ENCODE results near the gene FTSJ3. TPM values are rescaled to one million over a fixed set of nuclear protein-coding genes. Genes with fewer than 3 reads are reported as not detected.
A peak's percentile ranks its signal among the peaks of the same experiment; 100 is the strongest.

FTSJ3 gene
- total RNA-seq, 1 donor from 2014 or later, result 45.5 TPM

DNA sequence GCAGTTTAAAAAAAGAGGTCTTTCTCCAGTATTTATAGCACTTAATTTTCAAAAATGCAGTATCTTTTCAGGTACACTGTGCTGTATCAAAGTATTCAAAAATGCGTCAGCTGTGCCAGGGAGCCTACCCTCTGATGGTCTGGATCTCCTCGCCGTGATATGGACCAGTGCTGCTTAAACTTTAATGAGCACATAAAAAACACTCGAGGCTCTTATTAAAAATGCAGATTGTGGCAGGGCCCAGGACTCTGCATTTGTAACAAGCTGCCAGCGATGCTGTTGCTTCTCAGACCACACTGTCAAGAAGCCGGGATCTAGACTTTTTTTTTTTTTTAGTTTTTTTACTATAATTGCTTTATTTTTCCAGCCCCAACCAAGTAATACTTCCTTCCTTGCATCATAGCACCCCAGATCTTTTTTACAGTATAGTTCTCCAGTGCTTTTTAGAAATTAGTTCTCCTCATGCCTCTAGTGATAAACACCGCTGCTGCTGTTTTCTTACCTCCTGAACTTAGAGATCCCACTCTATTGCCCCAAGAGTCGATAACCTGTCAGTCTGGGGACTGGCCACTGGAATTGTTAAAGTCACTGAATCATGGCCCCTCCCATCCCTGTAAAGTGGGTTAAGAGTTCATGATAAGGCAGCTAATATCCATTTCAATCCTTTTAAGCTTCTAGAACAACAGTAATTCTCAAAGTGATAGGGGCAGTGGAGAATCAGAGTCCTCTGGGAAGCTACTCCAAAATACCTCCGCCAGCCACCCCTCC is 16.6 kb upstream of the FTSJ3 start:
- DNase-seq (ENCODE audit: low spot score), result peak; percentile 72

DNA sequence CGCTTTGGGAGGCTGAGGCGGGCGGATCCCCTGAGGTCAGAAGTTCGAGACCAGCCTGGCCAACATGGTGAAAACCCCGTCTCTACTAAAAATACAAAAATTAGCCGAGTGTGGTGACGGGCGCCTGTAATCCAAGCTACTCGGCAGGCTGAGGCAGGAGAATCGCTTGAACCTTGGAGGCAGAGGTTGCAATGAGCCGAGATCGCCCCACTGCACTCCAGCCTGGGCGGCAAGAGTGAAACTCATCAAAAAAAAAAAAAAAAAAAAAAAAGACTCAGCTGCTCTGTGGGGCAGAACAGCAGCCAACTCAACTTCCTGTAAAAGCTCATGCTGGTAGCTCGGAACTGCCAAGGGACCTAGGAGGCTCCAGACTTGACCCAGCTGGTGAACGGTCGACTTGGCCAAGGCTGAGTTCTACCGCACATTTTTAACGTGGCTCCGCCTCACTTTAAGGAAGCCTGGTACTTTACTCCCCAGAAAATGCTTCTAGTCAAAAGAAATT is 16.0 kb upstream of the FTSJ3 start:
- DNase-seq (ENCODE audit: low spot score), result peak; percentile 84

DNA sequence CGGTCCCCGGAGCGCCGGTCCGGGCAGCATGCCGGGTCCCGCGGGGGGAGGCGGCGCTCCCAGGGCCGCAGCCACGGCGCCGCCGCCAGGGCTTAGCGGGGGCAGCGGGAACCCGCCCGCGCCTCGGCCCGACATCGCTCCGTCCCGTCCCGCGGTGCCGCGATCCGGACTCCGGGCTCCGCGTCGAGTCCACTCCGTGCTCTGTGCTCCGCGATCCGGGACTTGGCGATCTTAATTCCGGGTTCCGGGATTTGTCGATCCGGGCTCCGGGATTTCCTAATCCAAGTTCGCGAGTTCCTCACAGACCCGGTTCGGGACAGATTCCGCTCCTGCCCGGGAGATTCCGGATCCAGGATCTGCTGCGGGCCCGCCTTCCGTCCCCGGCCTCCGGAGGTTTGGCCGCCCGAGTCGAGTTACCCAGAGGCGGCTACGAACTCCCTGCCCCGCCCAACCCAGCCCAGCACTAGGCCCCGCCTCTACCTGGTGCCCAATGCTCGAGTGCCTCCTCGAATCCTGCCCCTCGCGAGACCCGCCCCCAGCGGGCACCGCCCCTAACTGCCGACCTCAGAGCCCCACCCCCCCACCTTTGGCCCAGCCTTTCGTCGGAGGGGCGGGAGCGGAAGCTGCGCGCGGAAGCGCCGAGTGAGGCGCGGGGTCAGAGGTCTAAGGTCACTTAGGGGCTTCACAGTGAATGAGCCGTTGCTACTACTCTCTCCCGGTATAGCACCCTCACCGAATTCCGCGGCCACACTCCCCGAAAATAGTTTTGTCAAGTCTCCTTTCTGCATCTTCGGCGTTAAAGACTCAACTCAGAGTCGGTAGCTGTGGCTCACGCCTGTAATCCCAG is 15.3 kb upstream of the FTSJ3 start, which contains the start of gene SMARCD2:
TSS of gene SMARCD2 (minus strand) at position 146 of the 847 bp plus-strand sequence. CDS start at position 135, 11 bp downstream.
- DNase-seq (ENCODE audit: low spot score), result peak; percentile 99

DNA sequence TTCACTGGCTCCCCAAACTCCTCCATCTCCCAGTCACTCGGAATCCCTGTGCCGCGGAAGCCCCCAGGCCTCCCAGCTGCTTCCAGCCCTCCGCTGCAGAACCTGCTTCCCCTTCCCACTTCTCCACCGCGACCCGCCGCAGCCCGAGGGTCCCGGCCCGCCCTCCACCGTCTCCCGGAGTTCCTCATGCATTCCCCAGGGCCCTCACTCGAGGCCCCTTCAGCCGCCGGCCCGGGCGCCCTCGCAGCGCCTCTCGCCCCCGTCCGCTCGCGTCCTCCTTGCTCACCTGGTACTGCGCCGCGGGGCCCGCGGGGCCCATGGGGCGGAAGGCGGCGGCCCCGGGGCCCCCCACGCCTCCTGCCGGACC is 14.7 kb upstream of the FTSJ3 start:
- no peak for DNase-seq (ENCODE audit: low spot score)

DNA sequence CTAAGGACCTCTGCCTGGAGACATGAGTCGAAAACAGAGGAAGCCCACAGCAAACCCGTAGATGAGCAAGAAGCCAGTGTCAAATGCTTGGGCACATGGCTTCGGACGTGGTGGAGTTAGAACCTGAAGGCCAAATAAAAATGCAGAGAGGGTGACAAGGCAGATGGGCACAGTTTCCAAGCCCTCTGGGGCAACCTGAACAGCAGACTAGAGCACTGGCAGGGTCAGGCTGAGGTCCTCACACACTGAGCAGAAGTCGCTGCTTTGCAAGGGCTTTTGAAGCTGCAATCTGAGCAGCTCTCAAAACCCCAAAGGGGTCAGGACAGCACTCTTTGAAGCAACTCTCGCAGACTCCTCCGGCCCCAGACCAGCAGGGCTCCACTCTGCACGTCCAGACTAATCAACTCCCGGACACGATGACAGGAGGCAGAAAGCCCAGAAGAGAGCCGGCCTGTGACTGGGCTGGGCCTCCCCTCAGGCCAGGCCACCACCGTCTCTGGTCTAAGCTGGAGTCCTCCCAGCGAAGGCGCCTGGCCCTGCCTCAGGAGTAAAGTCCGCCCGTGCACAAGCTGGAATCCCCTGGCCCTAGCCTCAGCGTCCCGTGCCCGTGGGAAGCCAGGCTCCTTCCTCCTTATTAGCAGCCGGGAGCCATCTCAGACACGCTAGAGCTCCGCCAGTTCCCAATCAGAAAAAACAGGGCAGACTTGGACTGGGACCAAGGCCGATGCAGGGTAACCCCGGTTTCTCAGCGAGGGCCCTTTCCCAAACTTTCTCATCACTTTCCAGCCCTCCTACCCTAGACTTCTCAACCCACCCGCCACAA is 14.1 kb upstream of the FTSJ3 start:
- DNase-seq (ENCODE audit: low spot score), result peak; percentile 66

DNA sequence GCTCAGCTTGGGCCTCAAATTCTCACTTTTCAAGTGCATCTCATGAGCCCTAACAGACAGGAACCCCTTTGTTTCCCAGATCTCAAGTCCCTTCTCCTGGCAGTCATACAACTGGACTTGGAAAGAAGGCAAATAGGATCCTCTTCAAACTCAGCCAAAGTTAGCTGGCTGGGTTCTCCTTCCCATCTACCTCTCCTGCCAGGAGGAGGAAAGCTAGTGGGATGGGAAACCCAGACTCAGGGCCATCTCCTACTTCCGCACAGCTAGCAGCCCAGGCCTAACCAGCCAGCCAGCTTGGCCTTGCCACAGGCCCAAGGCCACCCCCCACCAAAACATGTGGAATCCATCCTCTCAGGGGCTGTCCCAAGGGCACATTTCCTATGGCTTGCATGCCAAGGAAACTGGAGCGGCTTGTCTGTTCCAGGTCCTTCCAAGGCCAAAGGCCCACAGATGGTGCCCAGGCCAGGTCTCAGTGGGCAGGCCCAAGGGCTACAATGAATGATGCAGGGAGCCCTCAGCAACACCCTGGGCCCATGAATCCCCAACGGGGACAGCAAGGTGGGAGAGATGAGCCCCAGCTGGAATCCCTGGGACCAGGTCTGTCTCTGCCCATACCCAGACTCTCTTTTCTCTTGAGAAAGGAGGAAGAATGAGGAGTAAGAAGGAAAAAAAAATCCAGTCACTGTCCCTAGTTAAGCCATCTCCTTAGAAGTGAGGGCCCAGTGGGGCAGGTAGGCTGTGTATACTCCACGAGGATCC is 13.3 kb upstream of the FTSJ3 start:
- DNase-seq (ENCODE audit: low spot score), result no peak

DNA sequence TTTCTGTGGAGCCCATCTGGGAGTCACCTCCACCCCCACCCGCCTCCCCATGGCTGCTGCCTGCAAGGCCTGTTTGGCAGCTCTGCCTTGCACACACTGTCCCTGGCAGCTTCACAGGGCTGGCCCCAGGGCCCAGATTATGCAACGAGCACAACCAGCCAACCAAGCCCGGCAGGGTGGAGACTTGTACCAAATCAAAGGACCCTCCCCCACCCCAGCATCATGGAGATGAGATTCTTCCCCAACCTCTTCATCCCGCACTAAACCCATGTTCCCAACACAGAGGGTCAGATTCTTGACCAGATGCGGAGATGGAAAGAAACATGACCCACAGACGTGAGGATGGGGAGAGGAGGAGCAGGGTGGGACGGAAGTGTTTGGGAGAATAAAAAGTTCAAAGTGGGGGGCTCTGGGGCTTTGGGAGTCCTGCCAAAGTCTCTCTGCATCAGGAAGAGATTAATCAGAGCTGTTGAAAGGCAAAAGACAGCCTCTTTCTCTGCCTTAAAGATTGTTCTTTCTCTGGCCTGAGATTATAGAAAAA is 11.2 kb upstream of the FTSJ3 start:
- DNase-seq (ENCODE audit: low spot score), result peak; percentile 97

DNA sequence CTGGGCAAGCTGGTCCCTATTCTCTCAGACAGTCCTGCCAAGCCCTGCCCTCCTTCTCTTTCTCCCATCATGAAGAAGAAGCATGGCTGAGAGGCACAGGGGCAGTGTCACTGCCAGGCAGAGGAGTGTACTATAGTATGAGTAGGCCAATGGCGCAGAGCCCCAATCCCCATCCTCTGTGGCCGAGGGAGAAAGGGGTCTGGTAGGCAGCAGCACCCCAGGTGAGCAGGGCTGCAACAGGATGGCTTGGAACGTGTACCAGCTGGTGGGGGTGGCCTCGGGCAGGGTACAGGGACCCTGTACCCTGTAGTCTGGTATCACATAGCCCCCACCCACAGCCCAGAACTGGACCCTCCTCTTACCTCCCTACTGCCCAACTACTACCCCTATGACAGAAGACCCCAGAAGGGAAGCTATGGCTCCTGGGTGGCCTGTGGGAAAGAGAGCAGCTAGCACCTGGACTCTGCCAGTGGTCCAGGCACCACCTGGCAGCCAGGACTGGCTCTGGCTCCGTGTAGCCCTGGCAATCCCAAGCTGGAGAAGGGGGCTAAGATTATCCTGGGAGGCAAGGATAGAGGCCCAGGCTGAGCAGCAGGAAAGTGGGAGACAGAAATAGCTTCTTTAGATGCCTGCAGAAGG is 10.6 kb upstream of the FTSJ3 start:
- no peak for DNase-seq (ENCODE audit: low spot score)

DNA sequence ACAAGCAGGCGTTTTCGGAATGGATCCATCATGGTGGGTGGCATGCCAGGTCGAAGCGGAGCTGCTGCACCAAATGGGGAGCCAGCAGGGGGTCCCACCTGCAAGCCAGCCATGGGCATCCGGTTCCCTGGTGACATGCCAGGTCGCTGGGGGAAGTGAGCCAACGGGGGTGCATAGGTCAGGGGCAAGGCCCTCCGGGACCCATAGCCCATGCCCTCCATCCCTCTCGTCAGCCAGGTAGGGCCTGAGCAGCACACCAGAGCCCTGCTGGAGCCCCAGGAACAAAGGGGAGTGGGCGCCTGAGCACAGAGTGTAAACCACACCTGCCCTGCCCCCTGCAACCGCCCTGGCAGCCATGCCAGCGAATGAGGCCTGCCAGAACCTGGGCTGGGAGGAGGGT is 10.0 kb upstream of the FTSJ3 start:
- no peak for DNase-seq (ENCODE audit: low spot score)

DNA sequence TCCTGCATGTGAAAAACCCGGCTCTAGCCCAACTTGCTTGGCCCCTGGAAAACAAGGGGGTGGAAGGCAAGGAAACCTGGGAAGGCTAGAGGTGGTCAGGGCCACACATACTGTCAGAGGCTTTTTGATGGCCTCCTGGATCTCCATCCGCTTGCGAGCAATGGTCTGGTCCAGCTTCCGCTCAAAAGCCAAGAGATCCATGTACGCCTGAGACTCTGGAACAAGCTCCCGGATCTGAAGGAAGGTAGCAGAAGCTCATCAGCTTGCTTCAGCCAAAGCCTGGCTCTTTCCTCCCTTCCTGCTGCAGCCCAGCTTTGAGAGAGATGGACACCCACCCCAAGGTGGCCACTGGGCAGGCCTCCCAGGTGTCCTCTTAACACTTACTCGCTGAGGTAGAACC is 9.3 kb upstream of the FTSJ3 start:
- DNase-seq (ENCODE audit: low spot score), result no peak

DNA sequence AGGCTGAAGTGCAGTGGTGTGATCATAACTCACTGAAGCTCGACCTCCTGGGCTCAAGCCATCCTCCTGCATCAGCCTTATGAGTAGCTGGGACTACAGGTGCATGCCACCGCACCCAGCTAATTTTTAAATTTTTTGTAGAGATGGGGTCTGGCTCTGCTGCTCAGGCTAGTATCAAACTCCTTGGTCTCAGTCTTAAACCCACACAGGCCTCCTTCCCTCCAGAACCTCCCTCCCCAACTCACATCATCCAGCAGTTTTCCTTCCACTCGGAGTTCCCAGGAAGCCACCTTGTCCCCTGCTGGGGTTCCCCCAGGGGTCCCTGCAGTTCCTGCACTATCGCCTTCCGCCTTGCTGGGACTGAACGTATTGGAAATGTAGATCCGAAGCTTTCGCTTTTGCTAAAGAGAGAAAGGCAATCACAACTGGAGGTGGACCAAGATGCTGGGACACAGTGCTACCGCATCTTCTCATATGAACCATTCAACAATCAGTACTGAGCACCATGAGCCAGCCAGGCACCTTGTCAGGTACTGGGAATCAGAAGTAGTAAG is 7.8 kb upstream of the FTSJ3 start:
- DNase-seq (ENCODE audit: low spot score), result no peak

DNA sequence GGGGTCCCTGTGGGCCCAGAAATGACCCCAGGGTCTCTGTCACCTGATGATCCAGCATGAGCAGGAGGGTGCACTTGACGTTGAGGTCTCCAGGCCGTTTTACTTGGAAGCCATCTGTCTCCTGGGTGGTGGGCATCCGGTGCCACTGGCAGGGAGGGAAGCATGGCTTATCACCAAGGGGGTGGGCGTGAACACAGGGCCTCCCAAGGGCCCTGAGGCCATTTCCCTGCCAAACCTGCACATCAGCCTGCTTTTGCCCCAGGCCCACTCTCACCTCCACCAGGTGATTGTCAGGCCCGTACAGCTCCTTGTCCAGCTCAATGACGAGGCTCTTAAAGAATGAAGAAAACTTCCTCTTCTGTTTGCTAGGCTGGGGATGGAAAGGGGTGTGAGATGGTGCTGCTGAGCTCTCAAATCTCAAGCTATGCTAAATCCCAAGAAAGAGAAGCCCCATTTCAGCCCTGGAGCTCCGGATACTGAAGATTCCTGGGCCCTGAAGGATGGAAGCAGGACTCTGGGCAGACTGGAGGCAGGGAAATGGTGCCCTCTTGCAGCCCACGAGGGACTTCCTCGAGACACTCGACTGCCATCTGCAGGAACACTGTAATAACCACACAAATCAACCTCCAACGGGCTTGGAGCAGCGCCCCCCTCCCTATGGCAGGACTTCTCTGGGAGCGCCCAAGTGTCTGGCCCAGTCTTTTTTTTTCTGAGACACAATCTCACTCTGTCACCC is 7.1 kb upstream of the FTSJ3 start:
- peak; percentile 55 for DNase-seq (ENCODE audit: low spot score)

DNA sequence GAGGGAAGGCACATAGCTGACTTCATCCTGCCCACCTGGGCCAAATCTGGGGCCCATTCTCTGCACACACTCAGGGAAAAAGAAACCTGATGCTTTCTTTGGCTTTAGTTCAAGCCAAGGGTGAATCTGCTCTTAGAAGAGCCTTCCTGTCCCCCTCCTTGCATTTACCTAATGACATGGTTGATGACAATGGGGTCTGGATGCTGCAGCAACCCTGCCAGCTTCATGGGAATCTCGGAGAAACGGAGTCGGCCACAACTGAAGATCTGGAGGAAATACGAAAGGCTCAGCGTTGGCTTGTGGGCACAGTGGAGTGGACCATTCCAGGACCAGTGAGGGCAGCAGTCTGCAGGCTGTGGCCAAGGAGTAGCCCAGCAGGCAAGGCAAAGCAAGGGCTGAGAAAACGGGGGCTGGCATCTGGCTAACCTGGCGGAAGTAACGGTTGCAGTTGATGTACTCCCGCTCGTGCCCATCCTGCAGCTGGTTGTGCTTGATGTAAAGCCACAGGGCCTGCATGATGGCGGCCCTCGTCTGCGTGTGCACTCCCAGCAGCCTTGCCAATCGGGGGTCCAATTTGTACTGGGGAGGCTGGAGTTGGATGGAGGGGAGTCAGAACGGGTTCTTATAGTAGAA is 6.4 kb upstream of the FTSJ3 start:
- no peak for DNase-seq (ENCODE audit: low spot score)

DNA sequence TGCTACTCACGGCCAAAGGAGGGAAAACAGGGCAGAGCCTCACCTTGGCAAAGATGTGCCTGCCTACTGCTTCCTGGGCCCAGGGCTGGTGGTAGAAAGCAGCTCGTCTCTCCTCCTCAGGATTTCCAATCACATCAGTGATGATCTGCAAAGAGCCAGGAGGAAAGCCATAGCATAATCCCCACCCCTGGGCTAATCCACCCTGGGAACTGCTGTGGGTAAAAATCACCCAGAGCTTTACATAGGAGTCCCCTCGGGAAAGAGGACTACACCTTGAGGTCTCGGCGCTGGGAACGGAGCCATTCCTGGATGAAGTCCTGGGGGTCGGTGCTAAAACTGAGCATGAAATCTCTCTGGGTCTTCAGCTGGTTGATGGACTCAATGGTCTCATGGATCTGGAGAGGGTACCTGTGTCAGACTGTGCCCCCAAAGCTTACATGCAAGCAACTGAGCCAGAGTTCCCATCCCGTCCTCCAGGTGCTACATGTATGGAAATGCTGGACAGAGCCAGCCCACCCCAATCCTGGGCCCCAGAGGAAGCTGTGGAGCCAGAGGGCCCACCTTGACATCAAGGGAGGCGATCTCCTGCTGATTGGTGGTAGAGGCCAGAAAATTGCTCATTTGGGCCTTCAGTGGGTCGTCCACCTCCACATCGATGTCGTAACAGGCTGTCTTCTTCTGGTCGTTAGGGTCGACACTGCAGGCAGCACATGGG is 5.7 kb upstream of the FTSJ3 start:
- DNase-seq (ENCODE audit: low spot score), result no peak

DNA sequence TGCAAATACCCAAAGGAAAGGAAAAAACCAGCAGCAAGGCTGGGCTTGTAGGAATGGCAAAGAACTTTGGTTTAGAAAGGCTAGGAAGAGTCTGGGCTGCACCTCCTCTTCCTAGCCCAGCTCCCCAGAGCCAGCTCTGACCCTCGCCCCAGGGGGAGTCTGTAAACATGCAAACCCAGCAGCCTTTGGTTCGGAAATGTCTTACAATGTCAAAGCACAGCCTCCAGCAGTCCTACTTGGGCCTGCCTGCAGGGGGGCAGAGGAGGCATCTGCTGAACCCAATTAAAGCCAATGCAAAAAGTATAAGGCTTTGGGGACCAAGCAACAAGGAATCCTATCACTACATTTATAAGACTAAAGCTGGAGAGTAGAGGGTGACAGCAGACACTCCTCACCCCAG is 5.0 kb upstream of the FTSJ3 start:
- DNase-seq (ENCODE audit: low spot score), result no peak

DNA sequence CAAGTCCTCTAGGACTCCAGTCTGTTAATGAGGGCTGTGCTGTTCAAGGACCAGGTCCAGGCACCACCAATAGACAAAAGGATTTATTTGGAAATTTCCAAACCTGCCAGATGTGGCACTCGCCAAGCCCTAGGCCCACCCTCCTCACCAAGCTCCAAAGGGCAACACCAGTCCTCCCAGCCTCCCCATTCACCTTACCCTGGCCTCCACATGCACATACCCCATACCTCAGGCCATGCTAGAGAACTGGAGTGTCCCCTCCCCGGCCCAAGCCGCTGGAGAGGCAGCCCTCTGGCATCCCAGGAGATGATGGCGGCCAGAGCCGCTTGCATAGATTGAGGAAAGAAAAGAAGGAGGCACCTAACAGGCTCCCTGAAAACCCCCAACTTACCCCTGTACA is 4.6 kb upstream of the FTSJ3 start:
- DNase-seq (ENCODE audit: low spot score), result no peak

DNA sequence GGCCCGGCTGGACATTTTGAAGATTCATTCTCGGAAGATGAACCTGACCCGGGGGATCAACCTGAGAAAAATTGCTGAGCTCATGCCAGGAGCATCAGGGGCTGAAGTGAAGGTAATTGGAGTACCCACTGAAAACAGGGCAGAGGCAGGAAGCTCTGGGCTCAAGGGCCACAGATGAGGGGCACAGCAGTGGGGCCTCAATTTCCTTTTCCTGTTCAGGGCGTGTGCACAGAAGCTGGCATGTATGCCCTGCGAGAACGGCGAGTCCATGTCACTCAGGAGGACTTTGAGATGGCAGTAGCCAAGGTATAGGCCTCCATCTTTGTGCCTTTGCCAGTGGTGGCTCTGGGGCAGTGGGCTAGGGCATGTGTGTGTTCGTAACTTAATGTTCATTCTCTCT is 4.0 kb upstream of the FTSJ3 start:
- DNase-seq (ENCODE audit: low spot score), result no peak

DNA sequence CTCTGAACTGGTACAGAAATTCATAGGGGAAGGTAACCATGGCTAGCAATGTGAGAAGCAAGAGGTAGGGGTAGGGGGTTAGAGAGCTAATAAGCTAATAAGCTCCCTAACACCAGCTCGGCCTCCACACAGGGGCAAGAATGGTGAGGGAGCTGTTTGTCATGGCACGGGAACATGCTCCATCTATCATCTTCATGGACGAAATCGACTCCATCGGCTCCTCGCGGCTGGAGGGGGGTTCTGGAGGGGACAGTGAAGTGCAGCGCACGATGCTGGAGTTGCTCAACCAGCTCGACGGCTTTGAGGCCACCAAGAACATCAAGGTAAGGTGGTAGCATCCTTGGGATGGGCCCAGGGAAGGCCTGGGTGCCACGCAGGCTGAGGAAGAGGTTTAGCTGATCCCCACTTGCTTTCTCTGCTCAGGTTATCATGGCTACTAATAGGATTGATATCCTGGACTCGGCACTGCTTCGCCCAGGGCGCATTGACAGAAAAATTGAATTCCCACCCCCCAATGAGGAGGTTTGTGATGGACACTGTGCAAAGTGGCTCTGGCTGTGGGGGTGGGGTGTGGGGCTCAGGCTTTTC is 3.5 kb upstream of the FTSJ3 start:
- DNase-seq (ENCODE audit: low spot score), result no peak

Data from umbilical cord (tissue), 2 donors.